HepG2 (cell line): ENCODE data around the gene WIZ. TPM values are rescaled to one million over a fixed set of nuclear protein-coding genes. Genes with fewer than 3 reads are reported as not detected.
A peak's percentile ranks its signal among the peaks of the same experiment; 100 is the strongest.

Experiments
- CREB1 ChIP-seq, 2 experiments: fragments of 450-650 bp in 1 of 2; IDR thresholded peaks; 2 replicates each; pipeline ENCODE4 v1.6.1; 2016 to 2017; ENCODE audit warnings: control low read depth in 1 of 2, mild to moderate bottlenecking in 1 of 2, missing compliant biosample characterization in 1 of 2, missing genetic modification characterization in 1 of 2
- TRIM24 ChIP-seq: sonication (generic); formaldehyde crosslinking; IDR thresholded peaks from 2 replicates; pipeline ENCODE4 v1.8.0; 2022; ENCODE audit warnings: mild to moderate bottlenecking, missing genetic modification reagents
- ZFP36 ChIP-seq: fragments of 150-350 bp; IDR thresholded peaks from 2 replicates; pipeline ENCODE4 v1.6.1; 2018; ENCODE audit warnings: borderline replicate concordance, low read length, low read depth; ENCODE audit not compliant: partially characterized antibody
- ZNF484 ChIP-seq: sonication (generic); formaldehyde crosslinking; IDR thresholded peaks from 2 replicates; pipeline ENCODE4 v1.5.1; 2020; ENCODE audit warnings: mild to moderate bottlenecking, low read depth, missing genetic modification reagents, borderline replicate concordance
- ZNF546 ChIP-seq: sonication (generic); formaldehyde crosslinking; conservative IDR thresholded peaks from 2 replicates; pipeline ENCODE4 v1.8.1; 2023; ENCODE audit warnings: mild to moderate bottlenecking, missing genetic modification reagents
- polyA plus RNA-seq, 8 experiments: library from polyadenylated mRNA; depleted of rRNA in 3 of 8; stranded (reverse) in 7 of 8; unstranded in 1 of 8; fragments of >200 nt; fragmentation: Illumina TruSeq in 4 of 8; extraction: Trizol in 4 of 8; gene quantifications; 2 replicates each; pipeline versions ENCODE4 v1.2.1 to v1.2.3, GENCODE V29; 2011 to 2016; ENCODE audit warnings: low read depth in 4 of 8, missing spikeins in 1 of 8, mixed read lengths in 1 of 8; ENCODE audit not compliant: insufficient read depth in 1 of 8
- total RNA-seq, 5 experiments: library from RNA; depleted of rRNA; stranded (reverse); fragments of >200 nt; fragmentation: Illumina TruSeq; extraction: Trizol; gene quantifications; 2 replicates each; pipeline ENCODE4 v1.2.3, GENCODE V29; 2016; ENCODE audit warnings: low read depth in 1 of 5
- TF ChIP-seq, protein P1 (sequence below): sonication (generic); formaldehyde crosslinking; IDR thresholded peaks from 2 replicates; pipeline ENCODE4 v1.5.0; 2020; ENCODE audit warnings: mild to moderate bottlenecking, missing genetic modification reagents
- TF ChIP-seq, protein P2 (sequence below): sonication (generic); formaldehyde crosslinking; IDR thresholded peaks from 2 replicates; pipeline ENCODE4 v1.5.0; 2020; ENCODE audit warnings: mild to moderate bottlenecking, missing genetic modification reagents

The WIZ gene
- total and polyA plus RNA-seq, 2 of the 13 experiments (the other 11 are each of a cell fraction or from before 2014, with no cell fraction given) = 4.7 to 4.8 TPM

DNA sequence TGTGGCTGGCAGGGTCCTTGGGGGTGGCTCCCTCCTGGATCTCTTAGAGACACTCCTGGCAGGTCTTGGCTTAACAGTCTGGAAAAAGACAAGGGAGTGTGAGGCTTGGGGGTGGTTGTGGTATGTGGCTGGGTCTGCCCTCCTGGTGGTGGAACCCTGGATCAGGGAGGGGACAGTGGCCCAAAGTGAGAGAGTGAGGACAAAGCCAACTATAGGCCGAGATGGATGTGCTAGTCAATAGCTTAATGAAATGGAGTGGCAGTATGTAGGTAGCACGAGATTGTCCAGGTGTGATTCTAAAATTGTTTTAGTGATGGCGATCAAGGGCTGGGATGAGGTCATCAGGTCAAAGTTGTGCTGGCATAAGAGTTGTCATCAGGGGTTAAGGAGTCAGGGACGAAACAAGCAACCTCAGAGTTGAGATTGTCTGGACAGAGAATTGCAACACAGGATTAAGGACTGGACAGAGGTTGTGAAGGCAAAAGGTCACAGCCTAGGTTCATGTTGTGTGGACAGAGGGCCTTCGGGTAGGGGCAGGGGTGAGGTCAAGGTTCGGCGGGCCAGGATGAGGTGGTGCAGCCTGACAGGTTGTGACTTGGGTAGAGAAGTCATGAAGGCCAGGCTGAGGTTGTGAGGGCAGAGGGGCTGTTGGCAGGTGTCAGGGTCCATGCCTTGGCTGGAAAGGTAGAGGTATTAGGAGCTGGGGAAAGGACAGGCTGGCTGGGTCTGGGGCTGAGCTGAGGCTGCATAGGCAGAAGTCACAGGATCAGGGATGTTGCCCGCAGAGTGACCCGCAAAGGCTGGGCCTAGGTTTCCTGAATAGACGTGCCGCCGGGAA is 19.1 kb upstream of the WIZ start (continued):
- 0 out of 2 replicates have a peak, but pooled peaks have one; percentile 56 for TF ChIP-seq TRIM24 (CRISPR knock-in tag)
- TF ChIP-seq ZNF484 (CRISPR knock-in tag) = no peak
- no peak for TF ChIP-seq ZFP36
- TF ChIP-seq, protein P1, sequence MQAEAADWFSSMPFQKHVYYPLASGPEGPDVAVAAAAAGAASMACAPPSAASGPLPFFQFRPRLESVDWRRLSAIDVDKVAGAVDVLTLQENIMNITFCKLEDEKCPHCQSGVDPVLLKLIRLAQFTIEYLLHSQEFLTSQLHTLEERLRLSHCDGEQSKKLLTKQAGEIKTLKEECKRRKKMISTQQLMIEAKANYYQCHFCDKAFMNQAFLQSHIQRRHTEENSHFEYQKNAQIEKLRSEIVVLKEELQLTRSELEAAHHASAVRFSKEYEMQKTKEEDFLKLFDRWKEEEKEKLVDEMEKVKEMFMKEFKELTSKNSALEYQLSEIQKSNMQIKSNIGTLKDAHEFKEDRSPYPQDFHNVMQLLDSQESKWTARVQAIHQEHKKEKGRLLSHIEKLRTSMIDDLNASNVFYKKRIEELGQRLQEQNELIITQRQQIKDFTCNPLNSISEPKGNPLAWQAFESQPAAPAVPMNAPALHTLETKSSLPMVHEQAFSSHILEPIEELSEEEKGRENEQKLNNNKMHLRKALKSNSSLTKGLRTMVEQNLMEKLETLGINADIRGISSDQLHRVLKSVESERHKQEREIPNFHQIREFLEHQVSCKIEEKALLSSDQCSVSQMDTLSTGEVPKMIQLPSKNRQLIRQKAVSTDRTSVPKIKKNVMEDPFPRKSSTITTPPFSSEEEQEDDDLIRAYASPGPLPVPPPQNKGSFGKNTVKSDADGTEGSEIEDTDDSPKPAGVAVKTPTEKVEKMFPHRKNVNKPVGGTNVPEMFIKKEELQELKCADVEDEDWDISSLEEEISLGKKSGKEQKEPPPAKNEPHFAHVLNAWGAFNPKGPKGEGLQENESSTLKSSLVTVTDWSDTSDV (CRISPR knock-in tag) = no peak
- TF ChIP-seq, protein P2, sequence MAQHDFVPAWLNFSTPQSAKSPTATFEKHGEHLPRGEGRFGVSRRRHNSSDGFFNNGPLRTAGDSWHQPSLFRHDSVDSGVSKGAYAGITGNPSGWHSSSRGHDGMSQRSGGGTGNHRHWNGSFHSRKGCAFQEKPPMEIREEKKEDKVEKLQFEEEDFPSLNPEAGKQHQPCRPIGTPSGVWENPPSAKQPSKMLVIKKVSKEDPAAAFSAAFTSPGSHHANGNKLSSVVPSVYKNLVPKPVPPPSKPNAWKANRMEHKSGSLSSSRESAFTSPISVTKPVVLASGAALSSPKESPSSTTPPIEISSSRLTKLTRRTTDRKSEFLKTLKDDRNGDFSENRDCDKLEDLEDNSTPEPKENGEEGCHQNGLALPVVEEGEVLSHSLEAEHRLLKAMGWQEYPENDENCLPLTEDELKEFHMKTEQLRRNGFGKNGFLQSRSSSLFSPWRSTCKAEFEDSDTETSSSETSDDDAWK (CRISPR knock-in tag) = no peak
- TF ChIP-seq CREB1 (IDR thresholded peaks at IDR 0.05) = peak; percentile 56; the same call in 1 of the 2 replicates
- no peak for TF ChIP-seq CREB1 (CRISPR knock-in tag; IDR thresholded peaks at IDR 0.05)
- no peak for TF ChIP-seq ZNF546 (CRISPR knock-in tag)
- TF ChIP-seq, all 625 proteins: peak for 62
